Breast epithelium (tissue), 4 donors: ENCODE measurements around the gene FBXO47. TPM values are rescaled to one million over a fixed set of nuclear protein-coding genes. Genes with fewer than 3 reads are reported as not detected.

ENCODE experiments used
- DNase-seq, 2 donors: peaks; one replicate each; pipeline ENCODE4 v3.0.0-alpha.2; 2019; ENCODE audit warnings: low spot score in 2 of 2
- H3K27ac ChIP-seq, 2 donors: fragments of 200-600 bp; sonication (generic) in 1 of 2; one replicate each; pipeline ENCODE4 v1.5.1; 2016 to 2019; ENCODE audit warnings: mild to moderate bottlenecking in 1 of 2
- H3K27me3 ChIP-seq, 2 donors: fragments of 200-600 bp; sonication (generic) in 1 of 2; one replicate each; pipeline versions ENCODE4 v1.5.1 to v1.6.0; 2017 to 2019; ENCODE audit warnings: control low read depth in 1 of 2, mild to moderate bottlenecking in 1 of 2
- H3K36me3 ChIP-seq: fragments of 200-600 bp; one replicate; pipeline ENCODE4 v1.5.1; 2019
- H3K4me1 ChIP-seq, 2 donors: fragments of 200-600 bp; sonication (generic); one replicate each; pipeline ENCODE4 v1.5.1; 2016 to 2019; ENCODE audit warnings: control low read depth in 1 of 2
- H3K4me3 ChIP-seq, 3 donors: fragments of 200-600 bp; sonication (generic); 1 replicate in 2 of 3; 2 replicates in 1 of 3; pipeline ENCODE4 v1.5.1; 2016 to 2019; ENCODE audit warnings: mild to moderate bottlenecking in 3 of 3, moderate library complexity in 2 of 3
- H3K9me3 ChIP-seq, 2 donors: fragments of 200-600 bp; sonication (generic) in 1 of 2; one replicate each; pipeline ENCODE4 v1.5.1; 2016 to 2019; ENCODE audit warnings: control low read depth in 1 of 2
- CTCF ChIP-seq, 3 donors: fragments of 450-650 bp; IDR thresholded peaks; one replicate each; pipeline ENCODE4 v1.5.1; 2016 to 2017; ENCODE audit warnings: antibody characterized with exemption in 3 of 3, mild to moderate bottlenecking in 3 of 3, moderate library complexity in 3 of 3
- POLR2A ChIP-seq: fragments of 450-650 bp; IDR thresholded peaks from one replicate; pipeline ENCODE4 v1.6.1; 2016; ENCODE audit warnings: antibody characterized with exemption, mild to moderate bottlenecking, moderate library complexity
- POLR2AphosphoS5 ChIP-seq, 3 donors: sonication (generic); formaldehyde crosslinking; IDR thresholded peaks; one replicate each; pipeline ENCODE4 v1.6.1; 2017; ENCODE audit warnings: antibody characterized with exemption in 3 of 3
- intact Hi-C: fragments of 100-400 bp; cut with DNase I; formaldehyde crosslinking; loops from one replicate; pipeline ENCODE4 v1.15.1; 2023; ENCODE audit warnings: low total_unique reads
- total RNA-seq, 3 donors: library from RNA; depleted of rRNA; stranded (reverse); fragments of >200 nt; gene quantifications; one replicate each; pipeline ENCODE4 v1.1.0, GENCODE V29; 2016

The FBXO47 gene
- total RNA-seq, 3 donors from 2014 or later, result not detected

GRCh38 chr17:38904892-38905291 lies 62.3 kb downstream of the FBXO47 start:
- Histone ChIP-seq H3K4me3 (no peak overlapping the region), H3K27me3 (no peaks in the 10 kb centered on the region), H3K9me3 (no peaks in the 10 kb centered on the region), H3K27ac (no peak overlapping the region), H3K4me1 (peaks cover 0 to 4% of the 10 kb centered on the region in 2 donors), H3K36me3 (no peaks in the 10 kb centered on the region)
- TF ChIP-seq POLR2A, result no peak
- TF ChIP-seq POLR2AphosphoS5 (IDR thresholded peaks at IDR 0.05), result no peak
- TF ChIP-seq CTCF (IDR thresholded peaks at IDR 0.05), result no peak
- intact Hi-C loops, result no loop called here
- DNase-seq, result no peak

GRCh38 chr17:38903404-38903803 lies 63.8 kb downstream of the FBXO47 start:
- no peak for DNase-seq
- H3K27me3 ChIP-seq, result no peaks in the 10 kb centered on the region
- H3K9me3 ChIP-seq, result no peaks in the 10 kb centered on the region
- TF ChIP-seq POLR2AphosphoS5 (IDR thresholded peaks at IDR 0.05) (no peak), CTCF (IDR thresholded peaks at IDR 0.05) (no peak), POLR2A (no peak)
- no peaks in the 10 kb centered on the region for H3K36me3 ChIP-seq
- H3K4me1 ChIP-seq, result peaks cover 0 to 6% of the 10 kb centered on the region in 2 donors
- H3K4me3 ChIP-seq, result no peak overlapping the region
- H3K27ac ChIP-seq, result no peak overlapping the region
- intact Hi-C loops, result no loop called here

- H3K4me1 ChIP-seq, result peaks cover 13 to 16% of the 10 kb centered on the region in 2 donors
- no peak overlapping the region for H3K4me3 ChIP-seq
- H3K27ac ChIP-seq, result peak overlapping the region; percentile 33 to 62
- H3K27me3 ChIP-seq, result no peaks in the 10 kb centered on the region
- no peaks in the 10 kb centered on the region for H3K36me3 ChIP-seq
- intact Hi-C loops, result no loop called here
- TF ChIP-seq CTCF (IDR thresholded peaks at IDR 0.05) (no peak), POLR2A (no peak)
- no peaks in the 10 kb centered on the region for H3K9me3 ChIP-seq
- no peak for DNase-seq
These were observed 66.1 kb downstream of the FBXO47 start for GRCh38 chr17:38900978-38901656.

GRCh38 chr17:38899421-38899820 lies 67.8 kb downstream of the FBXO47 start:
- intact Hi-C loops, result no loop called here
- H3K4me3 ChIP-seq, result no peak overlapping the region

More at GRCh38 chr17:38899421-38899820, 67.8 kb downstream of the FBXO47 start:
- Histone ChIP-seq H3K27ac (peak overlapping the region; percentile 62 to 84), H3K4me1 (peaks cover 13 to 16% of the 10 kb centered on the region in 2 donors), H3K36me3 (no peaks in the 10 kb centered on the region), H3K27me3 (no peaks in the 10 kb centered on the region), H3K9me3 (no peaks in the 10 kb centered on the region)
- TF ChIP-seq POLR2AphosphoS5 (IDR thresholded peaks at IDR 0.05) (no peak), CTCF (IDR thresholded peaks at IDR 0.05) (no peak), POLR2A (no peak)
- DNase-seq, result no peak
